Mucosa of descending colon (tissue), 3 donors: ENCODE data around the gene DGKD. TPM values are rescaled to one million over a fixed set of nuclear protein-coding genes. Genes with fewer than 3 reads are reported as not detected.

Experiments
- ATAC-seq: fragments of 200-7000 bp; cut with Tn5 transposase; one replicate; pipeline ENCODE4 v1.9.1; 2020; ENCODE audit warnings: mild to moderate bottlenecking, moderate library complexity
- DNase-seq, 3 donors: peaks; one replicate each; pipeline ENCODE4 v3.0.0-alpha.2; 2020
- H3K36me3 ChIP-seq: fragments of 200-600 bp; one replicate; pipeline ENCODE4 v1.8.0; 2021; ENCODE audit warnings: low read depth, mild to moderate bottlenecking
- H3K4me1 ChIP-seq: fragments of 200-600 bp; one replicate; pipeline ENCODE4 v1.8.0; 2021; ENCODE audit warnings: low read depth, mild to moderate bottlenecking
- H3K4me3 ChIP-seq: fragments of 200-600 bp; one replicate; pipeline ENCODE4 v1.8.0; 2021; ENCODE audit warnings: mild to moderate bottlenecking
- H3K9me3 ChIP-seq: fragments of 200-600 bp; one replicate; pipeline ENCODE4 v1.8.0; 2021; ENCODE audit warnings: mild to moderate bottlenecking
- CTCF ChIP-seq: fragments of 200-600 bp; IDR thresholded peaks from one replicate; pipeline ENCODE4 v1.8.0; 2022; ENCODE audit warnings: antibody characterized with exemption, mild to moderate bottlenecking
- intact Hi-C, 2 donors: fragments of 100-400 bp; cut with DNase I in 1 of 2; cut with micrococcal nuclease in 1 of 2; formaldehyde crosslinking; loops; one replicate each; pipeline versions ENCODE4 v1.11.0 to v1.11.1; 2022; cut with DNase I, micrococcal nuclease
- long read RNA-seq, 2 donors: library from polyadenylated mRNA; unstranded; transcript quantifications; one replicate each; pipeline ENCODE4 v2.0.0, GENCODE V29; 2019 to 2021
- total RNA-seq, 3 donors: library from RNA; stranded (reverse); fragmentation: NEBNext Ultra II Directional in 2 of 3; extraction: Animal tissue kit (Norgen Biotek cat#: 25700) in 2 of 3; gene quantifications; one replicate each; pipeline versions ENCODE4 v1.2.1 to v1.2.4, GENCODE V29; 2021 to 2023
- donor health status: DM: no; HTN: no; CAD: no; lungs with moderate emphysema.
- donor health status: DM: no; HTN: no; CAD: no.
- donor health status: DM: no; HTN: yes; CAD: no.

DGKD gene
- total RNA-seq = 100 to 1,000 TPM in 2 of 3 donors, 10 to 100 TPM in 1; 81.8 to 159 (median 102) TPM
- long read RNA-seq, donor 1, full-length matches to known transcripts = 8 of 62 reads
- long read RNA-seq, donor 1, partial matches to known transcripts = 39 of 62 reads
- long read RNA-seq, donor 1, other reads (novel, unspliced or antisense) = 15 of 62 reads
- long read RNA-seq, donor 2, partial matches to known transcripts = 15 of 24 reads
- long read RNA-seq, donor 2, other reads (novel, unspliced or antisense) = 9 of 24 reads

- Histone ChIP-seq H3K4me3 (peak within 1 kb of the TSS; percentile 44), H3K9me3 (no peaks in the 10 kb centered on the region), H3K36me3 (no peaks in the 10 kb centered on the region), H3K4me1 (peaks cover 34% of the 10 kb centered on the region)
- intact Hi-C loops = loop anchor here in 1 of 2 donors (10.0 kb wide), 1 partner anchor 91 kb away; no protein-coding TSS in a partner anchor
- ATAC-seq = peak; percentile 87
- DNase-seq = peak; percentile 74 to 83 (median 82)
- no peak for TF ChIP-seq CTCF
Observed at GRCh38 chr2:233353769-233354499, at the start of gene DGKD. Gene DGKD (plus strand): TSS chr2:233354494. CDS start chr2:233354519, 25 bp downstream.

- TF ChIP-seq CTCF = no peak
- Histone ChIP-seq H3K36me3 (no peaks in the 10 kb centered on the region), H3K4me3 (no peak within 1 kb of the TSS), H3K4me1 (no peaks in the 10 kb centered on the region), H3K9me3 (no peaks in the 10 kb centered on the region)
- ATAC-seq = no peak
- DNase-seq = no peak
- intact Hi-C loops = no loop called here
Observed at GRCh38 chr2:233307565-233307964, 46.7 kb upstream of the DGKD start, which contains the start of gene SAG. Gene SAG (plus strand): TSS chr2:233307816. CDS start chr2:233309190, 1,374 bp downstream.

GRCh38 chr2:233311241-233311926 is 42.9 kb upstream of the DGKD start:
- no peaks in the 10 kb centered on the region for H3K4me1 ChIP-seq
- intact Hi-C loops = no loop called here
- H3K9me3 ChIP-seq = no peaks in the 10 kb centered on the region
- H3K36me3 ChIP-seq = no peaks in the 10 kb centered on the region
- H3K4me3 ChIP-seq = no peak overlapping the region
- ATAC-seq (no peak), DNase-seq (no peak)
- TF ChIP-seq CTCF = no peak

GRCh38 chr2:233312874-233313273 is 41.4 kb upstream of the DGKD start:
- Histone ChIP-seq H3K4me3 (no peak overlapping the region), H3K9me3 (no peaks in the 10 kb centered on the region), H3K4me1 (no peaks in the 10 kb centered on the region), H3K36me3 (no peaks in the 10 kb centered on the region)
- no peak for TF ChIP-seq CTCF
- DNase-seq = no peak
- ATAC-seq = no peak
- intact Hi-C loops = no loop called here

GRCh38 chr2:233314180-233314925 is 39.9 kb upstream of the DGKD start:
- Histone ChIP-seq H3K9me3 (no peaks in the 10 kb centered on the region), H3K36me3 (no peaks in the 10 kb centered on the region), H3K4me1 (no peaks in the 10 kb centered on the region), H3K4me3 (no peak overlapping the region)
- ATAC-seq (no peak), DNase-seq (no peak)
- intact Hi-C loops = no loop called here
- no peak for TF ChIP-seq CTCF
